Measurements from ENCODE around the gene SCARF2. TPM values are rescaled to one million over a fixed set of nuclear protein-coding genes. Genes with fewer than 3 reads are reported as not detected.

SCARF2 gene
- total RNA-seq, 2 donors from 2014 or later: 12.8 to 28.6 TPM

GRCh38 chr22:20459152-20459542 is 21.5 kb upstream of the SCARF2 start:
- Histone ChIP-seq H3K4me1 (replicated peaks) (no peaks in the 10 kb centered on the region), H3K27ac (no peak overlapping the region), H3K27me3 (replicated peaks; ENCODE audit: insufficient read depth) (no peaks in the 10 kb centered on the region), H3K4me3 (no peak overlapping the region), H3K9me3 (no peaks in the 10 kb centered on the region), H3K36me3 (no peaks in the 10 kb centered on the region)
- intact Hi-C loops (cut with DNase I): no loop called here
- WGBS: 81% methylated on average over 3 of the region's 3 CpGs
- DNase-seq (ENCODE audit: low spot score): no peak
- TF ChIP-seq POLR2A (IDR thresholded peaks at IDR 0.05): no peak
- no peak for TF ChIP-seq POLR2AphosphoS5 (IDR thresholded peaks at IDR 0.05)
- TF ChIP-seq CTCF (IDR thresholded peaks at IDR 0.05): no peak

DNA sequence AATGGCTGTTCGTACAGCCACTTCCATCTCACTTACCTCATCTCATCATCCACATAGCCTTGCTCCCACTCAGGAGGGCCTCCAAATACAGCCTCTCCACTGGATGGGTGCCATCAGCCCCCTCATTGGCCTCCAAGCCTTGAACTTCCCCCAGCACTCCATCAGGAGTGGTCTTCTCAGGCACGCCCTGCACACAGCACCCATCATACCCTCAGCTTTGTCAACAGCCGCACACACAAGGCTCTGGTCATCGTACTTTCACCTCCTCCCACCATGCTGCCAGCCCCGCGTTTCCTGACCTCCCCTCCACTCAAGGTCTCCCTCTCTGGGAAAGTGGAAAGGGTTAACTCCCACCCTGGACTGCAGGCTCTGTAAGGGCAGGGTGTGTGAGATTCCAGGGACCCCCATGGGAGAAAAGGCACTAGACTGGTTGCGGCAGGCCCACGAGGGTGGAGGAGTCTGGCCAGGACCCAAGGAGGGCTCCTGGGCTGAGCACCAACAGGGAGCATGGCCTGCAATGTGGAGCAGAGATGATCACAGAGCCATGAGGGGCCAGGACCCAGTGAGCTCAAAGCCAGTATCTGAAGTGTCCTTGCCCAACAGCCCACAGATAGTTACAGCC is 21.0 kb upstream of the SCARF2 start:
- Histone ChIP-seq H3K27ac (no peak overlapping the region), H3K9me3 (no peaks in the 10 kb centered on the region), H3K27me3 (replicated peaks; ENCODE audit: insufficient read depth) (no peaks in the 10 kb centered on the region), H3K36me3 (no peaks in the 10 kb centered on the region), H3K4me3 (no peak overlapping the region), H3K4me1 (replicated peaks) (no peaks in the 10 kb centered on the region)
- DNase-seq (ENCODE audit: low spot score): no peak
- no peak for TF ChIP-seq POLR2AphosphoS5 (IDR thresholded peaks at IDR 0.05)
- TF ChIP-seq POLR2A (IDR thresholded peaks at IDR 0.05): no peak
- no peak for TF ChIP-seq CTCF (IDR thresholded peaks at IDR 0.05)
- 73% methylated on average over 8 of the region's 8 CpGs for WGBS
- intact Hi-C loops (cut with DNase I): no loop called here

DNA sequence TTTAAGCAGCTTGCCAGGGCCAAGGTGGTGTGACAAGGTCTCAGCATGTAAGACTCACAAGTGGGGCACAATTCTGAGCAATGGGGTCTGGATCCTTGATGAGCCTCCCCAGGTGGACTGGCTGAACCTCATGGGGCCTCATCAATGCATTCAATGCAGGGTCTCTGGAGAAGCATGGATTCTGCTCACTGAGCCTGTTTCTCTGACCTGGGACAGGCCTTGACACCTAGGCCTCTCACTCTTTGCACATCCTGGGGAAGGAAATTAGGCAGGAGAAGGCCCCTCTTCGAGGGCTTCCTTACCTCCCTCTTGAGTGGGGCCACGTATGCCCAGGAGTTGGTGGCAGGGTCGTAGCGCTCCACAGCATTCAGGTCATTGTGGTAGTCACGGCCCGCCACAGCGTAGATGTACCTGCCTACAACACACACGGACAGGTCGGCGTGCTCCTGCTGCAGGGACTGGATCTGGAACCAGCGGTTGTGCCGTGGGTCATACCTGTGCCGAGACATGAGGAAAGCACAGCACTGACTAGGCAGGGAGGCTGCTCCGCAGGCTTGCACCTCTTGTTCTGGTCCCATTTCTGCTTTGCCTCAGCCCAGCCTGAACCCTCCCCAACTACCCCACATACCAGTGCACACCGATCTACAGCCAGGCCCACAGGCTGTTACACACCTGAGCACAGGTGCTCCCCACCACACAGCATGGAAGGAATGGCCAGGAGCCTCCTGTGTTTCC is 20.0 kb upstream of the SCARF2 start:
- DNase-seq (ENCODE audit: low spot score): no peak
- WGBS: 94% methylated on average over 11 of the region's 15 CpGs
- Histone ChIP-seq H3K9me3 (no peaks in the 10 kb centered on the region), H3K27me3 (replicated peaks; ENCODE audit: insufficient read depth) (no peaks in the 10 kb centered on the region), H3K4me3 (no peak overlapping the region), H3K36me3 (no peaks in the 10 kb centered on the region), H3K27ac (no peak overlapping the region), H3K4me1 (replicated peaks) (no peaks in the 10 kb centered on the region)
- intact Hi-C loops (cut with DNase I): loop anchor here (2.0 kb wide), 1 partner anchor 39 kb away; no protein-coding TSS in a partner anchor
- TF ChIP-seq POLR2A (IDR thresholded peaks at IDR 0.05) (no peak), CTCF (IDR thresholded peaks at IDR 0.05) (no peak), POLR2AphosphoS5 (IDR thresholded peaks at IDR 0.05) (no peak)

- intact Hi-C loops (cut with DNase I): loop anchor here (2.0 kb wide), 1 partner anchor 38 kb away; no protein-coding TSS in a partner anchor
- Histone ChIP-seq H3K36me3 (no peaks in the 10 kb centered on the region), H3K4me1 (replicated peaks) (no peaks in the 10 kb centered on the region), H3K4me3 (no peak overlapping the region), H3K27ac (no peak overlapping the region), H3K9me3 (no peaks in the 10 kb centered on the region), H3K27me3 (replicated peaks; ENCODE audit: insufficient read depth) (no peaks in the 10 kb centered on the region)
- WGBS: 73% methylated on average over 3 of the region's 3 CpGs
- no peak for TF ChIP-seq CTCF (IDR thresholded peaks at IDR 0.05)
- DNase-seq (ENCODE audit: low spot score): no peak
Observed at GRCh38 chr22:20456722-20457076, 19.1 kb upstream of the SCARF2 start.

Measured in prostate gland (tissue), 2 donors.